HUES64 (cell line): ENCODE data around the gene CP.
"Not testable (repeated sequence)": the region's sequence is repeated elsewhere in the genome, so short reads cannot be mapped to it uniquely, and the experiment has no call there.

Experiments
- H3K27ac ChIP-seq: 2 replicates; pipeline ENCODE4 v1.7.0; 2013; ENCODE audit warnings: low read depth, low read length, inconsistent platforms
- H3K27me3 ChIP-seq: 2 replicates; pipeline ENCODE4 v1.6.1; 2013; ENCODE audit warnings: mild to moderate bottlenecking, low read length; ENCODE audit not compliant: insufficient read depth
- H3K36me3 ChIP-seq: 2 replicates; pipeline ENCODE4 v1.6.1; 2013; ENCODE audit warnings: mild to moderate bottlenecking, low read length; ENCODE audit not compliant: insufficient read depth
- H3K4me1 ChIP-seq: 2 replicates; pipeline ENCODE4 v1.6.1; 2013; ENCODE audit warnings: mild to moderate bottlenecking, low read length, moderate library complexity; ENCODE audit not compliant: insufficient read depth
- H3K4me3 ChIP-seq: 2 replicates; pipeline ENCODE4 v1.5.1; 2013; ENCODE audit warnings: mild to moderate bottlenecking, low read length, moderate library complexity
- H3K9ac ChIP-seq: 2 replicates; pipeline ENCODE4 v1.6.1; 2013; ENCODE audit warnings: mild to moderate bottlenecking, low read depth, low read length
- H3K9me3 ChIP-seq: 2 replicates; pipeline ENCODE4 v1.6.1; 2013; ENCODE audit warnings: low read depth, low read length; ENCODE audit not compliant: insufficient read depth
- WGBS: fragments of 150-250, 120-280 bp; methylation state at CpG from one replicate; pipeline ENCODE4 v1.1.7; 2013; ENCODE audit warnings: missing lambda C conversion rate; 5-methylcytosine and 5-hydroxymethylcytosine counted together

Gene CP

DNA sequence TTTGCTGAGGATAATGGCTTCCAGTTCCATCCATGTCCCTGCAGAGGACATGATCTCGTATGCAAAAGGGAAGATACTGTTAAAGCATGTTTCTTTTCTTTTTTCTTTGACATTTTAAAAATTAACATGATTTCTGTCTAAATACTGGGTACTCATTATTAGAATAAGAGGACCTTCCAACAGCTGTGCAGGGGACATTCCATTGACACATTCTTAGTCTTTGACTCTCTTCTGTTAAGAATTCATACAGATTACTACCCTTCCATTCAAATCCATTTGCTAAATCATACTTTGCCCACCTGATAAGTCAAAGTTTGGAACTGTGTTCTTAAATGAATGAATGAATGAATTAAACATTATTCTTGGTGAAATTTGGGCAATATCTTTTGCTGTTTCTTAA, 5.1 kb upstream of the CP start:
- WGBS = 83% methylated on average over 1 of the region's 1 CpG
- H3K9ac ChIP-seq = no peak overlapping the region
- H3K4me3 ChIP-seq = no peak overlapping the region
- no peaks in the 10 kb centered on the region for H3K27me3 ChIP-seq
- H3K4me1 ChIP-seq = peaks cover 3% of the 10 kb centered on the region; the same call in 1 of the 2 replicates
- H3K27ac ChIP-seq = no peak overlapping the region
- H3K36me3 ChIP-seq = no peaks in the 10 kb centered on the region
- H3K9me3 ChIP-seq = no peaks in the 10 kb centered on the region

DNA sequence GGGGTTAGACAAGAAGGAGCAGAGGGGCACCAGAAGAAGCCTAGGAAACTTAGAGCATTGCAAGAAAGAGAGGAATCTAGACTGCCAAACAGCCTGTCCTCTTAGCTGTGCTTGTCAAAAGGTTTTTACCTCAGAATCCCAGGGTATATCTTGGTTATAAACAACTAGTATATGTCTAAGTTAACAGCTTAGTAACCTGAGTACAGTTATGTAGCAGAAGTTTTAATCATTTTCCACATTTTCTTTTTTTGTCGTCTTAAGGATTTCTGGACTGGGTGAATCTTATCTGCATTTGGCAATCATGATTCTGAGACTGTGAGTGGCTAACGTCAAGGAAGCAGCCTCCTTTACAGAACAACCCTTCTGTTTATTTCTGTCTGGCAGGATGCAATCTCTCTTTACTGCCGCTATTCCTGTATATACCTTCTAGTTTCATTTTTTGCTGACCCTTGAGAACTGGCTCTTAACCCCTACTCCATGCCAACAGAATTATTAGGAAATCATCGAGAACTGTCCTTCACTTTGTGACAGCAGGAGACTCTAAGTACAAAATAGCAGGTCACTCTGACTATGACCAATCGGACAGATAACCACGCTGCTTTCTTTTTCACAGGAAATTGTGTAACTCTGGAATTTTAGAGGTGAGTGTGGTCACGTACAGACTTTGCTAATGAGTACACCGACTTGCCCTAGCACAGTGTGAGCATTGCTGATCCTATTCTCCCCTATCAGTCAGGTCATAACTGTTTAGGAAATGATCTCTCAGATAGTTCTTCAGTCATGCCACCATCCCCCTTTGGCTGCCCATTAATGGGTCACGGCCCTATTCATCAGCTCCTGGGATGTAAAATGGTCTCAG, 3.3 kb upstream of the CP start:
- H3K4me1 ChIP-seq = peaks cover 7% of the 10 kb centered on the region; the same call in 1 of the 2 replicates
- H3K9ac ChIP-seq = no peak overlapping the region
- H3K9me3 ChIP-seq = no peaks in the 10 kb centered on the region
- H3K27ac ChIP-seq = no peak overlapping the region
- H3K36me3 ChIP-seq = no peaks in the 10 kb centered on the region
- no peak overlapping the region for H3K4me3 ChIP-seq
- H3K27me3 ChIP-seq = no peaks in the 10 kb centered on the region
- 88% methylated on average over 9 of the region's 9 CpGs for WGBS

DNA sequence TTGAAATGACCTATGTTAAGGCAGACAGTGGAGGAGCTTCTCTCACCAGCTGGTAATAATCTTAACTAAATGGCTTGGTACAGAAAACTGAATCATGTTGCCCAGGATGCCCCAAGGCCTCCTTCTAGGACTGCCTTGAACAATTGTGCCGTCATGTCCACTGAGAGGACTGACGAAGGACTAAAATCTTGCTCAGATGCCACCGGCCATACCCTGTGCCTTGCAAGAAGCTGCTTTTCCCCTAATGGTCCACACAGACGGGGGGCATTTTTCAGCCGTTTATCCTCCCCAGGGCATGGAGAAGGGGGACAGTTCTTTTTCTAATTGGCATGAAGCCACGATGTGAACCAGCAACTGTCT, 1.8 kb upstream of the CP start:
- no peaks in the 10 kb centered on the region for H3K36me3 ChIP-seq
- H3K27ac ChIP-seq = no peak overlapping the region
- H3K9ac ChIP-seq = no peak overlapping the region
- peaks cover 7% of the 10 kb centered on the region; the same call in 1 of the 2 replicates for H3K4me1 ChIP-seq
- no peak overlapping the region for H3K4me3 ChIP-seq
- no peaks in the 10 kb centered on the region for H3K27me3 ChIP-seq
- 93% methylated on average over 6 of the region's 6 CpGs for WGBS
- H3K9me3 ChIP-seq = no peaks in the 10 kb centered on the region

DNA sequence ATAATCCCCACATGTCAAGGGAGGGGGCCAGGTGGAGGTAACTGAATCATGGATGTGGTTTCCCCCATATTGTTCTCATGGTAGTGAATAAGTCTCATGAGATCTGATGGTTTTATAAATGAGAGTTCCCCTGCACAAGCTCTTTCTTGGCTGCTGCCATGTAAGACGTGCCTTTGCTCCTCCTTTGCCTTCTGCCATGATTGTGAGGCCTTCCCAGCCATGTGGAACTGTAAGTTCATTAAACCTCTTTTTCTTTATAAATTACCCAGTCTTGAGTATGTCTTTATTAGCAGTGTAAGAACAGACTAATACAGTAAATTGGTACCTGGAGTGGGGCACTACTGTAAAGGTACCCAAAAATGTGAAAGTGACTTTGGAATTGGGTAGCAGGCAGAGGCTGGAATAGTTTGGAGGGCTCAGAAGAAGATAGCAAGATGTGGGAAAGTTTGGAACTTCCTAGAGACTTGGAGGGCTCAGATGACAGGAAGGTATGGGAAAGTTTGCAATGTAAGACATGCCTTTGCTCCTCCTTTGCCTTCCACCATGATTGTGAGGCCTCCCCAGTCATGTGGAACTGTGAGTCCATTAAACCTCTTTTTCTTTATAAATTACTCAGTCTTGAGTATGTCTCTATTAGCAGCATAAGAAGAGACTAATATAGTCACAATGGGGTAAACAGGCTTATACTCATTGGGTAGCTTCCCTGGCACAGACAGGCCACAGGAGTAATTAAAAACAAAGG, 2.1 kb downstream of the CP start:
- H3K9ac ChIP-seq, H3K27me3 ChIP-seq, H3K27ac ChIP-seq, H3K36me3 ChIP-seq, H3K4me3 ChIP-seq, H3K9me3 ChIP-seq: not testable (repeated sequence)
- H3K4me1 ChIP-seq = peaks cover 20% of the 10 kb centered on the region
- 94% methylated on average over 1 of the region's 1 CpG for WGBS

DNA sequence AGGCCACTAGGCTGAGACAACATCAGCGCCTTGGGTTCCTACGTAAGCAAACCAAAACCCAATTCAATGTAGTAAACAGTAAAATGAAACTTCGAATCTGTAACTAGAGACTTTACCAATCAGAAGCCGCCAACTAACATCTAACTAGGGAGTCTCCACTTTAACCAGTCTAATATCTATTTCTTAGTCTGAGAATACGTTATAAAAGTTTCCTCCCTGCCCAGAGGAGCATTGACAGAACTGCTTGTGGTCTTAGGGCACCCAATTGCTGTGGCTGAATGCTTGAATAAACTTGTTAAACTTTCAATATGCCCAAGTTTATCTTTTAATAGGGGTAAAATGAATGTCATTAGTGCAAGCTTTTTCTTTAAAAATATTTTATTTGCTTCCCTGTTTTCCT, 4.3 kb downstream of the CP start:
- no peak overlapping the region for H3K9ac ChIP-seq
- peaks cover 20% of the 10 kb centered on the region for H3K4me1 ChIP-seq
- no peak overlapping the region for H3K27ac ChIP-seq
- no peaks in the 10 kb centered on the region for H3K36me3 ChIP-seq
- no peak overlapping the region for H3K4me3 ChIP-seq
- 95% methylated on average over 5 of the region's 5 CpGs for WGBS
- no peaks in the 10 kb centered on the region for H3K9me3 ChIP-seq
- H3K27me3 ChIP-seq = no peaks in the 10 kb centered on the region

DNA sequence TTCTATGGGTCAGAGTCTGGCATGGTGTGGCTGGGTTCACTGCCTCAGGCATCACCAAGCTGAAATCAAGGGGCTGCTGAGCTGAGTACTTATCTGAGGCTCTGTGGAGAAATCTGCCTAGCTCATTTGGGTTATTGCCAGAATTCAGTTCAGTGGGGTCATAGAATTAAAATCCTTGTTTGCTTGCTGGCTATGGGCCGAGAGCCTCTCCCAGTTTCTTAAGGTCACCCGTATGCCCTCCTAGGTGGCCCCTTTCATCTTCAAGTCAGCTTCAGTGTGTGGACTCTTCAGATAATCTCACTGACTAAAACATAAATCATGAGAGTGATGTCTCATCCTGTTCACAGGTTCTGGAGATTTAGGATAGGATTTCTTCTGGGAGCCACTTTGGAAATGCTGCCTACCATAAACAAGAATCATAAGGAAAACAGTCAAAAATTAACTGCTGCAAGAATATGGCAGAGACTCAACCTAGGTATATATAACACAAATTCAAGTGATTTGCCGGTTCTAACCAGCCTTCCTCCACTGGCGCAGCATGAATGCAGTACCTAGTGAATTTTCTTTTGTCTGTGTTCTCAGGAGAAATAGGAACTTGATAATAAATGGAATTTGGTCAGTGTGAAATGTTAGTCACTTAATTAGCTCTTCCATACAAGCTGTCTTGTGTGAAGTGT, 5.3 kb downstream of the CP start:
- no peak overlapping the region for H3K4me3 ChIP-seq
- WGBS = 93% methylated on average over 4 of the region's 4 CpGs
- H3K36me3 ChIP-seq = no peaks in the 10 kb centered on the region
- peaks cover 13% of the 10 kb centered on the region for H3K4me1 ChIP-seq
- no peaks in the 10 kb centered on the region for H3K27me3 ChIP-seq
- no peak overlapping the region for H3K9ac ChIP-seq
- H3K9me3 ChIP-seq = no peaks in the 10 kb centered on the region
- no peak overlapping the region for H3K27ac ChIP-seq

GRCh38 chr3:149215515-149215914, 6.1 kb downstream of the CP start:
- Histone ChIP-seq H3K27ac (no peak overlapping the region), H3K4me1 (peaks cover 13% of the 10 kb centered on the region), H3K9me3 (no peaks in the 10 kb centered on the region), H3K9ac (no peak overlapping the region), H3K4me3 (no peak overlapping the region), H3K36me3 (no peaks in the 10 kb centered on the region), H3K27me3 (no peaks in the 10 kb centered on the region)
- WGBS = 83% methylated on average over 1 of the region's 2 CpGs

- no peaks in the 10 kb centered on the region for H3K9me3 ChIP-seq
- WGBS = 84% methylated on average over 1 of the region's 1 CpG
- H3K36me3 ChIP-seq = no peaks in the 10 kb centered on the region
- H3K27me3 ChIP-seq = no peaks in the 10 kb centered on the region
- H3K4me1 ChIP-seq = peaks cover 13% of the 10 kb centered on the region
- no peak overlapping the region for H3K27ac ChIP-seq
- no peak overlapping the region for H3K9ac ChIP-seq
- H3K4me3 ChIP-seq = no peak overlapping the region
These were observed 6.9 kb downstream of the CP start for GRCh38 chr3:149214702-149215101.

DNA sequence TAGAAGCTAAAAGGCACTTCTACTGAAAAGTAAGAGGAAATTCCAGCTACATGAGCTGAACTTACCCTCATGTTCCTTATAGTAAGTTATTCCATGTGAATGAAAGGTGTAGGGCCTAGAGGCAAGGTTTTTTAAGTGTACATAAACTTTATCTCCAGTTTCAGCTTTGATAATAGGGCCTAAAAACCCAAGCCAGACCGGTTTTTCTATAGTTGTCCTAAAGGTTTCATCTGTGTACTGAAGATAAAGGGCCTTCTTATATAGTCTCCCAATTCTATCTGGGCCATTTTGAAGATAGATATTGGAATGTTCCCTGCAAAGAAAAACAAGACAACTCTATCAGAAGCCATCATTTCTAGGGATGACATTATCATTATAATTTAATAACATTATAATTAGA, 9.2 kb downstream of the CP start:
- no peaks in the 10 kb centered on the region for H3K27me3 ChIP-seq
- H3K9me3 ChIP-seq = no peaks in the 10 kb centered on the region
- H3K36me3 ChIP-seq = no peaks in the 10 kb centered on the region
- 100% methylated on average over 1 of the region's 1 CpG for WGBS
- H3K9ac ChIP-seq = no peak overlapping the region
- no peak overlapping the region for H3K27ac ChIP-seq
- no peak overlapping the region for H3K4me3 ChIP-seq
- peaks cover 13% of the 10 kb centered on the region for H3K4me1 ChIP-seq

DNA sequence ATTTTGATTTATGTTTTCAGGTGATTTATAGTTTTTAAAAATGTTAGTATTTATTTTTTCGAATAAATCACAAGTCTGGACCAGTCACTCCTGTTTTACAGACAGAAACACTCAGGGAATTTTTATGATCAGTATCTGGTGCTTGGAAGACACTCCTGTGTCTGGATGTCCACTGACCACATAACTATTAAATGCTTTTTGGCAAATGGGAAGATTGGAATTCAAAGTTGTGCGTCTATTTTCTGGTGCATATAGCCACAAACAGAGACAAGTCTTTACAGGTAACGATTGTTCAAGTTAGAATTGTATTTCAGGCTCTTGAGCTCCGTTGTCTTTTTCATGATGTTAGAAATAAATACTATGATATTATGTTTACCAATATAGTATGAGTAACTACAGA, 12.2 kb downstream of the CP start:
- no peaks in the 10 kb centered on the region for H3K27me3 ChIP-seq
- H3K9ac ChIP-seq = no peak overlapping the region
- H3K27ac ChIP-seq = no peak overlapping the region
- no peaks in the 10 kb centered on the region for H3K36me3 ChIP-seq
- H3K9me3 ChIP-seq = no peaks in the 10 kb centered on the region
- WGBS = 94% methylated on average over 3 of the region's 4 CpGs
- H3K4me3 ChIP-seq = no peak overlapping the region
- no peaks in the 10 kb centered on the region for H3K4me1 ChIP-seq

DNA sequence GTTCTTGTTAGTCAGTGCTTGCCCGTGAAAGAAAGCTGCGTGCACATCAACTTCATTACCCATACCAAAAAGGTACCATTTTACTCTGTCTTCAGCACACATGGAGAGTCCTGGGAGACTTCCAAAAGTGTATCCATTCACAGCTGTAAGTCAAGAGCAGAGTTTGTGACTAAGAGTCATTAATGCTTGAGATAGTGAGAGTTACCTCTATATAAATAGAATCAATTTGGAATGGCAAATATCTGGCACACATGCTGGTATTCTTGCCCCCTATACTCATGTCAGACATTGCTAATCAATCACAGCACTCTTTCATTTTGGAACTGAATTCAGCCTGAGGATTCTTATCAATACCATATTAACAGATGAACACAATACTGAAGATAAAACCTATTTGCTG, 14.2 kb downstream of the CP start:
- H3K4me1 ChIP-seq = no peaks in the 10 kb centered on the region
- 96% methylated on average over 2 of the region's 2 CpGs for WGBS
- no peak overlapping the region for H3K9ac ChIP-seq
- no peaks in the 10 kb centered on the region for H3K9me3 ChIP-seq
- no peaks in the 10 kb centered on the region for H3K27me3 ChIP-seq
- H3K4me3 ChIP-seq = no peak overlapping the region
- no peaks in the 10 kb centered on the region for H3K36me3 ChIP-seq
- H3K27ac ChIP-seq = no peak overlapping the region
